H7 (cell line): ENCODE data around the gene CNTN2. TPM values are rescaled to one million over a fixed set of nuclear protein-coding genes. Genes with fewer than 3 reads are reported as not detected.

Experiments
- DNase-seq: peaks from one replicate; pipeline ENCODE4 v3.0.0; 2012
- H3K27me3 ChIP-seq: 2 replicates; pipeline ENCODE4 v1.6.0; 2011; ENCODE audit warnings: mild to moderate bottlenecking, low read length; ENCODE audit not compliant: control insufficient read depth, insufficient read depth
- H3K36me3 ChIP-seq: replicated peaks from 2 replicates; pipeline ENCODE4 v1.5.1; 2011; ENCODE audit warnings: low read length; ENCODE audit not compliant: control insufficient read depth, insufficient read depth
- H3K4me3 ChIP-seq: 2 replicates; pipeline ENCODE4 v1.5.1; 2011; ENCODE audit warnings: low read depth, mild to moderate bottlenecking, control low read depth, low read length, moderate library complexity; ENCODE audit not compliant: insufficient read depth
- total RNA-seq: library from RNA; depleted of rRNA; stranded (reverse); fragments of >200 nt; shearing (Covaris generic); gene quantifications from 2 replicates; pipeline ENCODE4 v1.2.3, GENCODE V29; 2014

Gene CNTN2
- total RNA-seq, 1 experiment from 2014 or later = not detected

DNA sequence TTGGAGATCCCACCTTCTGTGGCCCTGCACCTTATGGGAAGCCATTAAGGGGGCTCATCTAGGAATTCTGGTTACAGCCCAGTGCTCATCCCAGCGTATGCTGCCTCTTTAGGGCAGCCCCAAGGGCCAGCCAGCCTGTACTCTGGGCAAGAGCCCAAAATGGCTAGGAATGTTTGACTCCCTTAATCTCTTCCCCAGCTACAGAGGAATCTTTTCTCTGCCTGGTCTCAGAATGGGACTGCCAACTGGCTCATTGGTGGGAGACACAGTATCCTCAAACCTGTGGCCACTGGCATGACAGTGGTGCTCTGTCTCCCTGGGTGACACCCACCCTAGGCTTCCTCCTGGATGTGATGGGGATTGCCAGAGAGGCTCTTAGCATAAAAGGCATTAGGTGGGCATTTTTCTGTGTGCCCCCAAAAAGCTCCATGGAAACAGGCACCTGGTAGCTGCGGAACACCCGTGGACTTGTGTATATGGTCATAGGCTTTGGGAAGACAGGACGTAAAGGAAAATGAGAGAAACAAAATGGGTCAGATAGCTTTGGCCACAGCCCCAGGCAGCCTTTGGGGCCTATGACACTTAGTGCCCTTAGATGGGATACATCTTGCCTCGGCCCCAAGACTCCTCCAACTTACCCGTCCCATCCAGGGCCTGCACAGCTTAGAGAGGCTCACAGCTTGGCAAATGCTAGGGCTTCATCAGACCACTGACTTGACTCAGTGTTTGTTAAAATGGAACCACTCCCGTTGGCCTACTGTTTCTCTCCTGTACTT lies 34.3 kb downstream of the CNTN2 start:
- no peak overlapping the region for H3K4me3 ChIP-seq
- no peaks in the 10 kb centered on the region for H3K36me3 ChIP-seq
- H3K27me3 ChIP-seq = no peaks in the 10 kb centered on the region
- no peak for DNase-seq

DNA sequence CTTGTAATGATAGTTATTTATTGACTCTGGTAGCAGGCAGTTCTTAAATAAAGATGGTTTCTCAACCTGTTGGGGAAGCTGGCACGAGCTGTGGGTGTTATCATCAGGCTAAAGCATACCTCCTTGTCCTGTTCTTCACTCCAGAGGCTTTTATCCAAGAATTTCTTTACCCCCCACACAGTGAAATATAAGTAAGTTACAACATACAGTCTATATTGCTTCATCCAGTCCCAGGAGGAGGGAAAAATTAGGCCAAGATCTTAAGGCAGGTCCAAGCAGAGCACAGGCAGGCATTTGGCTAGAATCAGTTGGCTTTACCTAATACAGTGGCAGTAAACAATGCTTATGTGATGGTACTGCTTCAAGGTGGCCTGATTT lies 34.9 kb downstream of the CNTN2 start:
- no peak for DNase-seq
- Histone ChIP-seq H3K4me3 (no peak overlapping the region), H3K27me3 (no peaks in the 10 kb centered on the region), H3K36me3 (no peaks in the 10 kb centered on the region)

DNA sequence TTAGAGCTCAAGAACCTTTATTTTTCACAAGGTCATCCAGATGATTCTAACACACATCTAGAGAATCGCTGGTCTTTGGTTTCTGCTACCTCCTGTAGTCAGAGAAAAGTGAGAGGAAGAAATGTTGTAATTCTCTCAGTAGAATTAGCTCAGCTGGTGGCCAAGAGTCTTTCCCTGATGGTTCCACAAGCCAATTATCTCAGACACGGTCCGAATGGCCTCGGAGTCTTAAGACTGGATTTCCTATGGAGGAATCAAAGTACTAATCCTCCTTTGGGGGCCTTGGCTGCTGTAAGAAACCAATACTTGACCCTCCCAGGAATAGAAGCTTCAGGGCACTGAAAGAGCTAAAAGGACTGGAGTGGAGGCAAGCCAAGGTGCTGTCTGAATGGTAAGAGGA lies 39.4 kb downstream of the CNTN2 start:
- H3K27me3 ChIP-seq = no peaks in the 10 kb centered on the region
- DNase-seq = no peak
- H3K4me3 ChIP-seq = no peak overlapping the region
- peaks cover 3% of the 10 kb centered on the region for H3K36me3 ChIP-seq

DNA sequence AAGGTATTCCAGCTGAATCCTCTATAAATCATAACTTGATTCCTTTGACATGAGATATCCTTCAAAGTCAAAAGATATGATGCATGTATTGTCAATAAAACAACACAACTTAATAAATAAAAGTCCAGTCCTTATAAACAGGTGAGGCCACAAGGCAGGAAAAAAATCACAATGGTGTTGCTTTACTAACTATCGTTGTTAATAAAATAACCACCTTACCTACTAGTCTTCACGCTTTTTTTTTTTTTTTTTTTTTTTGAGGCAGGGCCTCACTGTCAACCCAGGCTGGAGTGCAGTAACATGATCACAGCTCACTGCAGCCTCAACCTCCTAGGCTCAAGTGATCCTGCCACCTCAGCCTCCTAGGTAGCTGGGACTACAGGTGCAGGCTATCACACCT lies 41.3 kb downstream of the CNTN2 start, which contains the start of gene TMEM81:
Gene TMEM81, minus strand, starts transcription at position 101 of the 400 bp plus-strand sequence. CDS start 140 bp downstream, outside the sequence.
- Histone ChIP-seq H3K36me3 (peaks cover 7% of the 10 kb centered on the region), H3K4me3 (no peak within 1 kb of the TSS), H3K27me3 (no peaks in the 10 kb centered on the region)
- DNase-seq = no peak

DNA sequence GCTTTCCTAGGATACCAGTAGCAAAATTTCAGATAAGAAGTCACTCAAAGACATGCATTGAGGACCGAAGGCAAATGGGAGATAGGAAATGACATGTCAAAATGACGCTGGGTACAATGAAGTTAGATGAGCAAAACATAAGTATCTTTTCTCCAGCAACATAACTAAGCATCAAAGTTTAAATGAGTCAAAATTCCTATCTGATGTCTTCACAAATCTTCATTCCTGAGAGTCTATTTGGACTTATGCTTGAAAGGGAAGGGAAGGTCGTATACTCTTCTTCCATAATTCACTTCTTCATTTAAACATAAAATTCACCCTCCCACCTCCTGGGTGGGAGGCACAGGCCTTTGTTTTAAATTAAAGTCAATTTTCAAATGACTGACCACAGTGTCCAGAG lies 45.3 kb downstream of the CNTN2 start:
- Histone ChIP-seq H3K4me3 (no peak overlapping the region), H3K36me3 (peaks cover 5% of the 10 kb centered on the region), H3K27me3 (no peaks in the 10 kb centered on the region)
- DNase-seq = no peak

DNA sequence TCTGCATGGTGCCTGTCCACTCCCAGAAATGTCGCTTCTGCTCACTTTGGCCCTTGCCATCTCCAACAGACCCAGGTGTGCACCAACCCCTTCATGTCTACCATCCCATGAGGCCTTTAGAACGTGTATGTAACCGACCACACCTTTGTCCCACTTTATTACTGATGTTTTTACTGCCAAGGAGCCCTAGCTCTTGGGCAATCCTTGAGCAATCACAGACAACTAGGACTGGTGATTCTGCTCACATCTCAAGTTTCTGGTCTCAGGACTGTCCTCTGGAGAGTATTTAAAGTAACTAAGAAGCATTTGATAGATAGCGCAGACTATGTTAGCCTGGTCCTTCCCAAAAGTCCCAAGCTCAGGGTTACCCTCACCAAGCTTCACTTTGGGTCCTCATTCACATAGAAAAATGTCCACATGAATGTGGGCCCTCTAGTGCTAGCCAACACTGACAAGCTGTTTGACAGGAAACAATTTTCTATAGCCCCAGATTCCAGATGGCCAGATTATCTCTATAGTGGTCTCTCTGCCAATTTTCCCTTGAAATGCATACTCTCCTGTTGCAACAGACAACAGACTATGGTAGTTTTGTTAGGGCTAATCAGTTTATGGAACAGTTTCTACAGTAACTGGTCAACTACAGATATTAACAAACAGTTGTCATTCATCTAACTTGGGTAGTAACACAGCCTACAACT lies 48.2 kb downstream of the CNTN2 start:
- Histone ChIP-seq H3K4me3 (no peak overlapping the region), H3K27me3 (no peaks in the 10 kb centered on the region), H3K36me3 (peaks cover 9% of the 10 kb centered on the region)
- DNase-seq = no peak

DNA sequence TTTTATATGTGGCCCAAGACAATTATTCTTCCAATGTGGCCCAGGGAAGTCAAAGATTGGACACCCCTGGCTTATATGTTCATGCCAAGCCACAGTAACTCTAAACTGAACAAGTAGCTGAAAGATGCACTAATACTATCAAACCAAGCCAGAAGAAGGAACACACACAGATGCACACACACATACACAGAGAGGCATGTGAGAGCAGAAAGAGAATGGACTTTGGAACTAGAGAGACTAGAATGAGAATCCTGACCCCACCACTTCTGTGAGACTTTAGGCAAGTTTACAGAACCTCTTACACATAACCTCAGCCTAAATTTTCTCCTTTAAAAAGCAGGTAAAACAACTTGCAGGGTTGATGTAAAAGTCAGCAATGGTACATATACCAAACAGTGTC lies 52.4 kb downstream of the CNTN2 start:
- Histone ChIP-seq H3K36me3 (peaks cover 29% of the 10 kb centered on the region), H3K27me3 (no peaks in the 10 kb centered on the region), H3K4me3 (no peak overlapping the region)
- no peak for DNase-seq

DNA sequence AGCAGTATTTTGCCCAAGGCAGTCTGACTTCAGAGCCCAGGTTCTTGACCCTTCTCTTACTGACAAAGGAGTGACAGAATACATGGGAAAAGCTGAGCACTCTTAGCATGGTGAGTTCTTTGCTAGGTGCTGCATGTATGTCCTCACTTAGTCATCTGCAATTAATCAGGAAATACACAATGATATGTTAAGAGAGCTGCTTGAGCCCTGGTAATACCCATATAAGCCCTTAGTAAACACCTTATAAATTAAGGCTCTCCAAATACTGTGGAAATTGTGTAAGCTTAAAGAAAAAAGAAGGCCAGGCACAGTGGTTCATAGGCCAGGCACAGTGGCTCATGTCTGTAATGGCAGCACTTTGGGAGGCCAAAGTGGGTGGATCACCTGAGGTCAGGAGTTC lies 55.2 kb downstream of the CNTN2 start:
- no peaks in the 10 kb centered on the region for H3K27me3 ChIP-seq
- no peak for DNase-seq
- H3K36me3 ChIP-seq = peaks cover 33% of the 10 kb centered on the region
- no peak overlapping the region for H3K4me3 ChIP-seq

DNA sequence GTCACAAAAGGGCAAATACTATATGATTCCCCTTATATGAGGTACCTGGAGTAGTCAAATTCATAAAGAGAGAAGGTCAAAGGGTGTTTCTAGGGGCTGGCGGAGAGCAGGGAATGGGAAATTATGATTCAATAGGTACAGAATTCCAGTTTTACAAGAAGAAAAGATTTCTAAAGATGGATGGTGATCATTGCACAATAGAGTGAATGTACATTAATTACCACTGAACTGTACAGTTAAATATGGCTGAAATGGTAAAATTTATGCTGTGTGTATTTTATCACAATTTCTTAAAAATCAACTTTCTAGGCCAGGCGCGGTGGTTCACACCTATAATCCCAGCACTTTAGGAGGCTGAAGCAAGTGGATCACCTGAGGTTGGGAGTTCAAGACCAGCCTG lies 59.4 kb downstream of the CNTN2 start:
- DNase-seq = no peak
- no peaks in the 10 kb centered on the region for H3K27me3 ChIP-seq
- no peak overlapping the region for H3K4me3 ChIP-seq
- H3K36me3 ChIP-seq = peaks cover 23% of the 10 kb centered on the region

DNA sequence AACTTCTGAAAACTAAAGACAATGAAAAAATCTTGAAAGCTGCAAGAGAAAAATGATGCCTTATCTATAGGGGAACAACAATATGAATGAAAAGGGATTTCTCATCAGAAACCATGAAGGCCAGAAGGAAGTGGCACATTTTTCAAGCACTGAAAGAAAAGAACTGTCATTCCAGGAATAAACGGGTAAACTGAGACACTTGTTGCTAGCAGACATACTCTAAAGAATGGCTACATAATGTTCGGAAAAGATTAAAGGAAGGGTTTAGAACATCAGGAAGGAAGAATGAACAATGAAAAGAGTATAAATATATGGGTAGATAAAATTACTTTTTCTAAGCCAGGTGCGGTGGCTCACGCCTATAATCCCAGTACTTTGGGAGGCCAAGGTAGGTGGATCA lies 64.3 kb downstream of the CNTN2 start:
- DNase-seq = no peak
- Histone ChIP-seq H3K27me3 (no peaks in the 10 kb centered on the region), H3K4me3 (no peak overlapping the region), H3K36me3 (peaks cover 10% of the 10 kb centered on the region)

DNA sequence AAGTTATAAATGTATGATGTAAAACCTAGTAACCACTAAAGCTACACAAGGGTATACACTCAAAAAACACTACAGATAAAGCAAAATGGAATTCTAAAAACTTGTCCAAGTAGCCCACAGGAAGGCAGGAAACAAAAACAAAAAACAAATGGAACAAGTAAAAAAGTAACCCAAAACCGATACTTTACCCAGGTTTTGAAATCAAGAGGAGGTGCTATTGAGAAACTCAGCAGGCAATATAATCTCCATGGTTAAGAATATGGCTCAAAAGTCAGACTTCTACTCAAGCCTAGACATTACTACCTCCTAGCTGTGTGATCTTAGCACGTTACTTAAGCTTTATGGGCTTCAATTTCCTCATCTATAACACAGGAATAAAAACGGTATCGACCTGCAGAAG lies 65.5 kb downstream of the CNTN2 start:
- H3K4me3 ChIP-seq = no peak overlapping the region
- H3K27me3 ChIP-seq = no peaks in the 10 kb centered on the region
- peaks cover 8% of the 10 kb centered on the region for H3K36me3 ChIP-seq
- DNase-seq = no peak

DNA sequence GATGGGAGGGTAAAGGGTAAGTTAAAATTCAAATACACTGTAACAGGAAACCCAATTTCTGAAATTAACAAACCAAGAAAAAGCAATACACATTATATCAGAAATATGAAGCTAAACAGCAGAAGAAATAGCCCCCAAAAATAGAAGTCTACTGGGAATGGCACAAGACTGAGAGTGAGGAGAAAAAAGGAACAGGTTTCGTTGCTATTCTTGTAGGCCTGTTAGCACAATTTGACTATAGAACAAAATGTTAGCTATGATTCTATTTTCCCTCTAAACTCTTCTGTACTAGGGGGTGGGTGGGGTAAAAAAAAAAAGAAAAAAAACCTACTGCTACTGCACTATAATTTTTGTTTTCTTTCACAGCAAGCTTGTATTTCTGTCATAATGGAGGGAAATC lies 66.3 kb downstream of the CNTN2 start:
- H3K27me3 ChIP-seq = no peaks in the 10 kb centered on the region
- DNase-seq = no peak
- H3K4me3 ChIP-seq = no peak overlapping the region
- peaks cover 8% of the 10 kb centered on the region for H3K36me3 ChIP-seq

DNA sequence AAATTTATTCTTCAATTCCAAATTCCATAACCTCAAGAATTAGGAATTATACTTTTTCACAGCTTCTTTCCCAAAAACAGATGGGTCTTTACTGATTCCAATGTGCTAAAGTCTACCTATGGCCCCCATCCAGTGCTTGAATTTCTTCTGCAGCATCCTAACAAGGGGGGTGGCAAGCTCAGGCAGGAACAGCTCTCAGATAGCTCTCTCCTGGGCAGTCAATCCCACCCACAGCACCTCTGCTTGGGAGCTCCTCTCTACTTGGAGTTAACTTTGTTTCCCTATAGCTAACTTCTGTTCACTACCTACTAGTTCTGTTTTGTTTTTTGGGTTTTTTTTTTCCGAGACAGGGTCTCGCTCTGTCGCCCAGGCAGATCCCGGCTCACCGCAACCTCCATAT lies 66.7 kb downstream of the CNTN2 start:
- H3K27me3 ChIP-seq = no peaks in the 10 kb centered on the region
- H3K4me3 ChIP-seq = no peak overlapping the region
- no peak for DNase-seq
- peaks cover 7% of the 10 kb centered on the region for H3K36me3 ChIP-seq

DNA sequence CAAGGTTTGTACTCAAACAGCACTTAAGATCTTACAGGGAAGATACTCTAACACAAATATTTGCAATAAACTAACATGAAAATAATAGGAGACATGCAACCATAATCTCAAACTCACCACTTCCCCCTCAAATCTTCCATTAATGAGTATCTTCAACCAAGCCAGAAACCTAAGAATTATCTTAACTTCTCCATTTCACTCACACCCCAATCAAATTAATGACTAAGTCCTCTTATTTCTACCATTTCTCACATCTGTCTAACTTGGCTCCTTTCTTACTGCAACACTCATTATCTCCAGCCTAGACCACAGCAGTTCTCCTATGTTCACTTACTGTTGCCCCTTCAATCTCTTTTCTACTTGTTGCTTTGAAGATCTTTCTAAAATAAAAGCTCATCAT lies 68.3 kb downstream of the CNTN2 start:
- H3K27me3 ChIP-seq = no peaks in the 10 kb centered on the region
- H3K36me3 ChIP-seq = peaks cover 2% of the 10 kb centered on the region
- no peak overlapping the region for H3K4me3 ChIP-seq
- DNase-seq = no peak

DNA sequence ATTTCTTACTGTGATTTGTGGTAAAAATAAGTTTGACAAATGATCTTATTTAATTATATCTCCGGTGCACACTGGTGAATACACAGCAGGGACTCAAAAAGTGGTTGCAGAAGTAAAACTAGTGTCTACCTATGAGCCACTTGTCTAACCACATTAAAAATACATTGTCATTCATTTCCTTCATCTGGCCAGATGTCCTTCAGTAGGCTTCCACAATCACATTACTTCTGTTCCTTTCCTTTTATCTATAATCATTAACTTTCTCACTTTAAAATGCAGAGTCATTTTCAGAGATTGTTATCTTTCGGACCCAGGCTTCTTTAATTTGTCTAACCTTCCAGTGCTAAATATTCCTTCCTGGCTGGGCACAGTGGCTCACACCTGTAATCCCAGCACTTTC lies 75.7 kb downstream of the CNTN2 start:
- no peak for DNase-seq
- Histone ChIP-seq H3K27me3 (no peaks in the 10 kb centered on the region), H3K4me3 (no peak overlapping the region), H3K36me3 (peaks cover 1% of the 10 kb centered on the region)
